Stomach (tissue), 9 donors: ENCODE measurements around the gene MLST8. TPM values are rescaled to one million over a fixed set of nuclear protein-coding genes. Genes with fewer than 3 reads are reported as not detected.

Experiments
- DNase-seq, 2 donors: peaks; one replicate each; pipeline versions ENCODE4 v3.0.0 to v3.0.0-alpha.2; 2013 to 2019
- H3K27ac ChIP-seq, 5 donors: fragments of 200-600 bp in 4 of 5; sonication (generic) in 4 of 5; one replicate each; pipeline ENCODE4 v1.5.1; 2013 to 2019; ENCODE audit warnings: mild to moderate bottlenecking in 1 of 5, moderate library complexity in 1 of 5
- H3K27me3 ChIP-seq, 3 donors: fragments of 200-600 bp; sonication (generic); one replicate each; pipeline ENCODE4 v1.5.1; 2017 to 2019; ENCODE audit warnings: mixed run types in 1 of 3
- H3K36me3 ChIP-seq, 4 donors: fragments of 200-600 bp; sonication (generic); 1 replicate in 3 of 4; 2 replicates in 1 of 4; pipeline ENCODE4 v1.5.1; 2016 to 2019
- H3K4me1 ChIP-seq, 4 donors: fragments of 200-600 bp; sonication (generic); one replicate each; pipeline ENCODE4 v1.5.1; 2016 to 2019
- H3K4me3 ChIP-seq, 4 donors: fragments of 200-600 bp; sonication (generic) in 3 of 4; one replicate each; pipeline ENCODE4 v1.5.1; 2016 to 2019; ENCODE audit warnings: mild to moderate bottlenecking in 1 of 4
- H3K9me3 ChIP-seq, 4 donors: fragments of 200-600 bp; sonication (generic); one replicate each; pipeline ENCODE4 v1.5.1; 2016 to 2019
- EP300 ChIP-seq: sonication (generic); formaldehyde crosslinking; IDR thresholded peaks from one replicate; pipeline ENCODE4 v1.6.1; 2017; ENCODE audit warnings: antibody characterized with exemption
- POLR2A ChIP-seq, 4 donors: fragments of 450-650 bp; IDR thresholded peaks; one replicate each; pipeline ENCODE4 v1.6.1; 2016; ENCODE audit warnings: antibody characterized with exemption in 4 of 4, control low read depth in 2 of 4, mild to moderate bottlenecking in 1 of 4, moderate library complexity in 1 of 4
- POLR2AphosphoS5 ChIP-seq, 3 donors: sonication (generic); formaldehyde crosslinking; IDR thresholded peaks; one replicate each; pipeline ENCODE4 v1.6.1; 2016; ENCODE audit warnings: antibody characterized with exemption in 3 of 3
- WGBS, 5 donors: extraction: QIAGEN DNeasy Blood & Tissue Kit in 3 of 5; methylation state at CpG; one replicate each; pipeline versions ENCODE4 v1.1.5 to v1.1.7; 2013 to 2018; 5-methylcytosine and 5-hydroxymethylcytosine counted together
- intact Hi-C: fragments of 100-400 bp; cut with DNase I; formaldehyde crosslinking; loops from one replicate; pipeline ENCODE4 v1.15.1; 2023; ENCODE audit warnings: low total_unique reads
- polyA plus RNA-seq, 3 donors: library from polyadenylated mRNA; stranded (reverse); fragments of 200-250 nt; gene quantifications; one replicate each; pipeline ENCODE4 v1.2.3, GENCODE V29; 2013
- total RNA-seq, 5 donors: library from RNA; depleted of rRNA; stranded (reverse); fragments of >200 nt; gene quantifications; one replicate each; pipeline versions ENCODE4 v1.1.0 to v1.2.3, GENCODE V29; 2014 to 2016
- TF ChIP-seq, protein P1 (sequence below), 7 experiments: fragments of 450-650 bp in 4 of 7; fragments of 200-600 bp in 3 of 7; sonication (generic) in 3 of 7; IDR thresholded peaks; one replicate each; pipeline ENCODE4 v1.5.1; 2016 to 2019; ENCODE audit warnings: antibody characterized with exemption in 7 of 7, control low read depth in 2 of 7, mild to moderate bottlenecking in 1 of 7
- donor health status: healthy with polysubstance abuse.
- donor health status: Bipolar disorder and iron deficiency.
- donor health status: healthy.

The MLST8 gene
- total and polyA plus RNA-seq, 8 donors, result 7.5 to 235 (median 55.8) TPM

DNA sequence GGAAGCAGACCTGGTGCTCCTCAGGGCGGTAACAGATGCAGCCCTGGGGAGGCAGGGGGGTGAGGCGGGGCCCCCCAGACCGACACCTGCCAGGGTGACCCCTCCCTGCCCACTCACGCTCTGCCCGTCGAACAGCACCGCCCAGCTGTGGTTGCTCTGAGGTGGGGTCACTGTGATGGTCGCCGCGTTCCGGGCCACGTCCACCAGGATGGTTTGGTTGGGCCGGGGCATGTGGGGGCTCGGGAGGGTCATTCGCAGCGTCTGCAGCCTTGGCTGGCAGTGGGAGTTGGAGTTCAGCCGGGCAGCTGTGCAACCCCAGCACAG lies 4.7 kb downstream of the MLST8 start:
- peaks cover 29 to 51% (median 40%) of the 10 kb centered on the region in 4 donors for H3K36me3 ChIP-seq
- DNase-seq, result no peak
- H3K27ac ChIP-seq, result no peak overlapping the region
- WGBS, 5 donors, result 83 to 95% (median 90%) methylated on average over 2 to 17 of the region's 17 CpGs
- intact Hi-C loops, result no loop called here
- no peak for TF ChIP-seq POLR2A (IDR thresholded peaks at IDR 0.05)
- H3K4me3 ChIP-seq, result no peak overlapping the region
- no peaks in the 10 kb centered on the region for H3K9me3 ChIP-seq
- H3K27me3 ChIP-seq, result no peaks in the 10 kb centered on the region
- peaks cover 31 to 50% (median 46%) of the 10 kb centered on the region in 4 donors for H3K4me1 ChIP-seq

DNA sequence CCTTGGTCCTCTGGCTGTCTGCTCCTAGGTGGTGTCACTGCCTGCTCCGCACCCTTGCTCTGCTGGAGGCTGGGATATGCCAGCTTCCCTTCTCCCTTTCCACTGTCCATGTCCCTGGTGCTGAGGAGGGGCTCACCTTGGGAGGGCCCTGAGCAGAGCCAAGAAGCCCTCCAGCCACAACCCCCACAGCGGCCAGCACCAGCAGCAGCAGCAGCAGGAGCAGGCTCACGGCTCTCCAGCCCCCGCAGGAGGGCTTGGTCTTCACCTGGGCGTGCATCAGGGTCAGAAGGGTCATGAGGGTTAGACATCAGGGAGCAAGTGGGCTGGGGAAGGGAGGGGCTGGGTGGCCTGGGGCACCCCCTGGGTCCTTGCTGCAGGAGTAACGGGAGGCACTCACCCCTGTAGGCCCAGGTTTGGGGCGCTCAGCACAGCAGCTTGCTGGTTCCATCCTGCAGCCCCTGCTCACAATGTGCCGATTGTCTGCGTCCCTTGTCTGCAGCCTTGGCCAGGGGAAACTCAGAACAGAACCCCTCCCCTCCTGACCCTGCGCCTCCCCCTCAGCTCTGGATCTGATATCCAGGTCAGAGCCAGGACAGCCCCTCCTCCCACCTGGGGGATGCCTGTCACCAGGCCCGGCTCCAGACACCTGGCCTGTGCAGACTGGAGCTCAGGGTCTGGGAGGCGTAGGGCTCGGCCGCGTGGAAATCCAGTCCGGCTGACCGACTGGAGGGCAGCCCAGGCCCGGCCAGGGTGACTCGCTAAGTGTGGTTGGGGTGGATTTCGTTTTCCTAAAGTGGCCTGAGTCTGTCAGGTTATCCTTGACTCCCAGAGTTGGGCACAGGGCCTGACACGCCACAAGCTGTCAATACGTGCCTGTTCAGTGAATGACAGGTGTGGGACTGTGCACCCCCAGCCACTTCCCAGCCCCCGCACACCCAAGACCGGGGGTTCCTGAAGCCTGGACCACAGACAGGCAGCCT lies 5.4 kb downstream of the MLST8 start, which contains the start of gene BRICD5:
TSS of gene BRICD5 (minus strand) at position 478 of the 980 bp plus-strand sequence. CDS start at position 448, 30 bp downstream.
- no peak for TF ChIP-seq EP300
- TF ChIP-seq POLR2AphosphoS5 (IDR thresholded peaks at IDR 0.05), result no peak
- no peak for TF ChIP-seq POLR2A (IDR thresholded peaks at IDR 0.05)
- TF ChIP-seq, protein P1, sequence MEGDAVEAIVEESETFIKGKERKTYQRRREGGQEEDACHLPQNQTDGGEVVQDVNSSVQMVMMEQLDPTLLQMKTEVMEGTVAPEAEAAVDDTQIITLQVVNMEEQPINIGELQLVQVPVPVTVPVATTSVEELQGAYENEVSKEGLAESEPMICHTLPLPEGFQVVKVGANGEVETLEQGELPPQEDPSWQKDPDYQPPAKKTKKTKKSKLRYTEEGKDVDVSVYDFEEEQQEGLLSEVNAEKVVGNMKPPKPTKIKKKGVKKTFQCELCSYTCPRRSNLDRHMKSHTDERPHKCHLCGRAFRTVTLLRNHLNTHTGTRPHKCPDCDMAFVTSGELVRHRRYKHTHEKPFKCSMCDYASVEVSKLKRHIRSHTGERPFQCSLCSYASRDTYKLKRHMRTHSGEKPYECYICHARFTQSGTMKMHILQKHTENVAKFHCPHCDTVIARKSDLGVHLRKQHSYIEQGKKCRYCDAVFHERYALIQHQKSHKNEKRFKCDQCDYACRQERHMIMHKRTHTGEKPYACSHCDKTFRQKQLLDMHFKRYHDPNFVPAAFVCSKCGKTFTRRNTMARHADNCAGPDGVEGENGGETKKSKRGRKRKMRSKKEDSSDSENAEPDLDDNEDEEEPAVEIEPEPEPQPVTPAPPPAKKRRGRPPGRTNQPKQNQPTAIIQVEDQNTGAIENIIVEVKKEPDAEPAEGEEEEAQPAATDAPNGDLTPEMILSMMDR (IDR thresholded peaks at IDR 0.05), result no peak
- no peaks in the 10 kb centered on the region for H3K9me3 ChIP-seq

DNA sequence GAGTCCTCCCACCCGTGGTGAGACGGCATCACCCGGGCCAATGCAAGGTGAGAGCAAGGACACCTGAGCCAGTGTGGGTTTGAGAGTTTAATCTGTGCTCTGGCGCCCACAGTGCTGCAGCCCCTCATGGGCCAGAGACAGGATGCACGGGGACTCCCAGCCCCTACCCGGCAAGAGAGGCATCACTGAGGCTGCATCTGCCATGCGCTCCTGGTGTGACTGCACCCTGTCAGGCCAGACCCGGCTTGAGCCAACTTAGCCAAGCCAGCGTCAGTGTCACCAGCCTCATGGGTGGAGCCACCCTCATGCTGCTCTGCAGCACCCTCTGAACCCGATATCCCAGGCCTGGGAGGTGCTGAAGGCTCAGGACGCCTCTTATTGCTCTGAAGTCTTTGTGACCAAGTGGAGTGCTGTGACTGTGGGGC lies 6.7 kb downstream of the MLST8 start:
- Histone ChIP-seq H3K4me1 (peaks cover 26 to 47% (median 35%) of the 10 kb centered on the region in 4 donors), H3K9me3 (no peaks in the 10 kb centered on the region), H3K4me3 (no peak overlapping the region), H3K27me3 (no peaks in the 10 kb centered on the region), H3K36me3 (peaks cover 28 to 48% (median 36%) of the 10 kb centered on the region in 4 donors), H3K27ac (peak overlapping the region in 2 of 5 donors; percentile 46 to 93)
- DNase-seq, result no peak
- TF ChIP-seq POLR2A (IDR thresholded peaks at IDR 0.05) (no peak), POLR2AphosphoS5 (IDR thresholded peaks at IDR 0.05) (no peak), EP300 (no peak)
- TF ChIP-seq, protein P1 (IDR thresholded peaks at IDR 0.05), result no peak
- 65 to 80% (median 70%) methylated on average over 8 to 11 of the region's 11 CpGs for WGBS, 5 donors
- intact Hi-C loops, result no loop called here

More for the DNA sequence above, 5.4 kb downstream of the MLST8 start, which contains the start of gene BRICD5:
- intact Hi-C loops, result no loop called here
- WGBS, 5 donors, result 69 to 78% (median 74%) methylated on average over 17 to 24 of the region's 24 CpGs
- peaks cover 34 to 54% (median 46%) of the 10 kb centered on the region in 4 donors for H3K4me1 ChIP-seq
- no peak for DNase-seq
- H3K36me3 ChIP-seq, result peaks cover 29 to 51% (median 40%) of the 10 kb centered on the region in 4 donors
- H3K27ac ChIP-seq, result peak within 1 kb of the TSS in 1 of 5 donors; percentile 93
- no peaks in the 10 kb centered on the region for H3K27me3 ChIP-seq
- H3K4me3 ChIP-seq, result no peak within 1 kb of the TSS

DNA sequence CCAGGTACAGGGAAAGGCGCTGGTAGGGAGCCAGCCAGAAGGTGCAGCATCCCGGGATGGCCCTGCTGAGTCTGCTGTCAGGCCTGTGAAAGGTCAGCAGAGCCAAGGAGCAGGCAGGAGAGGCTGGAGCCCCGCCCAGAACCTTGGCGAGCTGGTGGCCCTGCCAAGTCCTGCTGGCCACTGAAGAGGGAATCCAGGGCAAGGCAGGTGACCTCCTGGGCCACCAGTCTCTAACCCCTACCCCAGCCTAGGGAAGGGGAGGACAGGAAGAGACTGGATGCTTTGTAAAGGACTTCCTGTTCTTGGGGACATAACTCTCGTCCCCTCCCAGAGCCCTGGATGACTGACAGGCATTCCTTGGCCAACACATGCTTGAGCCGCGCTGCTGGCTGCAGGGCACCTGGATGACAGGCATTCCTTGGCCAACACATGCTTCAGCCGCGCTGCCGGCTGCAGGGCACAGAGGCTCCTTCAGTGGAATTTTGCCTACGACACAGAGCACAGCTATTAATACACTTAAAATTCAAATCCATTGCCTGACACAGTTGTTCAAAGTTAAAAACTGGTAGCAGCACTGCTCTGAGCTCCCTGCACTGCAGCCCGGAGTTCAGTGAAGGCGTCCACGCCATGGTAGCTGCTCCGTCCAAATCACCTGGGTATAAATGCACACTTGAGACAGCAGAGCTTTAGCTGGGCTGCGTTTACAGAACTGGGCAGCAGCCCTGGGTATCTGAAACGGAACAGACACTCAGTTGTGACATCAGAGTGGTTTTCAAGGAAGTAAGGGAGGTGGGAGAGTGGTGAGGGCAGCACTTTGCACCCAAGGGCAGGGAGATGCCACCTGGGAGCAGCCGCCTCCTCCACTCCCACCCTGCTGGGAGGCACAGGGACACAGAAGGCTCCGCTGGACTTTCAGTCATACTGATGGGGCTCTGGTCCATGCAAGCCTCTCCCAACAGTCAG lies 7.4 kb downstream of the MLST8 start:
- intact Hi-C loops, result no loop called here
- Histone ChIP-seq H3K27me3 (no peaks in the 10 kb centered on the region), H3K4me3 (peak overlapping the region in 3 of 4 donors; percentile 77 to 99 (median 88)), H3K4me1 (peaks cover 26 to 41% (median 34%) of the 10 kb centered on the region in 4 donors), H3K36me3 (peaks cover 21 to 41% (median 29%) of the 10 kb centered on the region in 4 donors), H3K27ac (peak overlapping the region in 3 of 5 donors; percentile 13 to 93 (median 46)), H3K9me3 (no peaks in the 10 kb centered on the region)
- TF ChIP-seq, protein P1 (IDR thresholded peaks at IDR 0.05), result no peak
- TF ChIP-seq POLR2A (IDR thresholded peaks at IDR 0.05), result no peak
- no peak for TF ChIP-seq EP300
- TF ChIP-seq POLR2AphosphoS5 (IDR thresholded peaks at IDR 0.05), result peak in 1 of 3 donors; percentile 3
- peak in 1 of 2 donors; percentile 60 for DNase-seq
- WGBS, 5 donors, result 34 to 57% (median 46%) methylated on average over 10 to 19 of the region's 19 CpGs
